HG02642 (cell line): ENCODE measurements around the gene MRGPRG.
"Not testable (repeated sequence)": the region's sequence is repeated elsewhere in the genome, so short reads cannot be mapped to it uniquely, and the experiment has no call there.

Source experiments
- ATAC-seq: cut with Tn5 transposase; IDR thresholded peaks from one replicate; pipeline ENCODE4 v1.9.1; 2021; ENCODE audit warnings: mild to moderate bottlenecking; ENCODE audit not compliant: unreplicated experiment, poor library complexity

The MRGPRG gene

GRCh38 chr11:3218483-3219280 is at the start of gene MRGPRG:
TSS of gene MRGPRG (minus strand) at chr11:3218813. CDS start at chr11:3218813, 0 bp downstream.
- no peak for ATAC-seq

DNA sequence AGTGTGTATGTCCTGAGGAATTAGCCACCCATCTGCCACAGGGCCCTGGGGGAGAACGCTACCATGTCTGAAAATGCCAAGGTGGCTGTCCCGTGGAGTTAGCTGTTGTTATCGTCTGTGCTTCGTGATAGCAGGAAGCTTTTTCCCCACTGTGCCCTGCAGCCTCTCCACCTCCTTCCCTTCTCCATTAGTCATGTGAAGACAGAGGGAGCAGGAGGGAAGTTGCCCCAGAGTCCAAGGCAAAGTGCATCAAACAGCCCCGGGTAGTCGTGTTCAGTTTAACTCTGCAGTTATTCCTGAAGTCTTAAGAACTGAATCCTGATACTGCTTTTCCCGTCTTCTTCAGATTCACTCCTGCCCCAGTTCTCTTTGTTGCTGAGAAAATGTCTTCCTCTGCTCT is 43.9 kb upstream of the MRGPRG start:
- ATAC-seq: not testable (repeated sequence)

- not testable (repeated sequence) for ATAC-seq
Observed at GRCh38 chr11:3261831-3262230, 43.2 kb upstream of the MRGPRG start.

DNA sequence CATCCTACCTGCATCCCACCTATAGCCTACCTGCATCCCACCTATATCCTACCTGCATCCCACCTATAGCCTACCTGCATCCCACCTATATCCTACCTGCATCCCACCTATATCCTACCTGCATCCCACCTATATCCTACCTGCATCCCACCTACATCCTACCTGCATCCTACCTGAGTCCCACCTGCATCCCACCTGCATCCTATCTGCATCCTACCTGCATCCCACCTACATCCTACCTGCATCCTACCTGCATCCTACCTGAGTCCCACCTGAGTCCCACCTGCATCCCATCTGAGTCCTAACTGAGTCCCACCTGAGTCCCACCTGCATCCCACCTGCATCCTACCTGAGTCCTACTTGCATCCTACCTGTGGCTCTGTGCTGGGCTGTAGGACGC is 38.9 kb upstream of the MRGPRG start:
- ATAC-seq: not testable (repeated sequence)

- not testable (repeated sequence) for ATAC-seq
Observed at GRCh38 chr11:3255241-3255640, 36.6 kb upstream of the MRGPRG start.

DNA sequence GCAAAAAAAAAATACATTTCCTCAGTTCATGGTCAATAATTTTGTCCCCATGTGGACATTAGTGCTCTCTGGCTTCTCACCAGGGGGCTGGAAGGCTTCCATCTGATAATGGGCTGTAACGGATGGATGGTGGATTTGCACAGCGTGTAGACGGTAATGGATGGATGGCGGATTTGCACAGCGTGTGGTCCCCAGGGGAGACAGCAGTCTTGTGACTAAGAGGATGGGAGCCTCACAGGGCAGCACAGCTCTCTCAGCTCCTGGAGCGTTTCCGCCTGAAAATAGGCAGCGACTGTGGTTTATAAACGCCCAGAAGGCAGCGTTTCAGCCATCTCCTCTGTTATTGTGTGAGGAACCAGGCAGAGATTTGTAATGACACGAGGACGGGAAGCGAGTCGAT is 36.2 kb upstream of the MRGPRG start:
- not testable (repeated sequence) for ATAC-seq

GRCh38 chr11:3245071-3245470 is 26.5 kb upstream of the MRGPRG start:
- no peak for ATAC-seq

- ATAC-seq: no peak
Observed at GRCh38 chr11:3243880-3244279, 25.3 kb upstream of the MRGPRG start.

GRCh38 chr11:3237119-3237518 is 18.5 kb upstream of the MRGPRG start:
- ATAC-seq: no peak

- no peak for ATAC-seq
Observed at GRCh38 chr11:3234846-3235245, 16.2 kb upstream of the MRGPRG start.

GRCh38 chr11:3232956-3233355 is 14.3 kb upstream of the MRGPRG start:
- ATAC-seq: no peak

GRCh38 chr11:3231851-3232744 is 13.5 kb upstream of the MRGPRG start, which contains the start of gene MRGPRE:
TSS of gene MRGPRE (minus strand) at chr11:3232417. CDS start at chr11:3228799, 3,618 bp downstream.
- no peak for ATAC-seq

GRCh38 chr11:3231550-3231850 is 12.9 kb upstream of the MRGPRG start:
- no peak for ATAC-seq

DNA sequence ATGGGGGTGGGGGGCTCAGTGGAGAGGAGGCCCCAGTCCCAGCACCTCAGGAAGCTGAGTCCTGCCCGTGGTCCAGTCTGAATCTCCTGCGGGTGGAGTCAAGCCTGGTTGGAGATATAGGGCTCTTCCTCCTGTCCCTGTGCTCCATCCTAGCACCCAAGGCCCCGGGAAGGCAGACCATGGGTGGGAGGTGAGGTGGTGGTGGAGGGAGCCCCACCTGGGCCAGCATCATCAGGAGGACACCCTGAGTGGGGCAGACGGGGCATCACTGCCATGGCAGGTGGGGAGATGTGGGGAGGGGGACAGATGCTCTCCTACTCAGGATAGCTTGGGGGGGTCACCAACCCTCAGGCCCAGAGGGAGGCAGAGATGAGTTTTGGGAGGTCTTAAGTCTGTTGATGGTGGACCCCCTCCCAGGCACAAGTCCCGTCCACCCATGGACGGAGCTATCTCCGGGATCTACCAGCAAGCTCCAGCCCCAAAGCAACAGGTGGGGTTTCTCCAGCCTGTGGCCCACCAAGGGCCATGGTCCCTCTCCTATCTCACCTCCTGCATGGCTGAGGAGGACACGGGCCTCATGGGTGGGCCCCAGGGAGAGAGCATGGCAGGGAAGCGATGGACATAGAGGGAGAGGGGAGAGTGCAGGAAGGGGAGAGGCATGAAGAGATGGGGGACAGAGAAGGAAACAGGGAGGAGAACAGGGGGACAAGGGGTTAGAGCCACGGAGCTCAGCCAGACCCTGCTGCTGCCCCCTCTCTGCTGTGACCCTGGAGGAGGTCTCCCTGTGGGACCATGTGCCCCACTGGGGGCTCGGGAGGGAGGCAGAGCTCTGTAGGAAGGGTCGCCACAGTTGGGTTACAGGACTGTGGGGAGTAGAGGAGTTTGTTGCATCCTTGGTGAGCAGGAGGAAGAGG is 12.3 kb upstream of the MRGPRG start:
- ATAC-seq: no peak

- ATAC-seq: no peak
Observed at GRCh38 chr11:3229673-3230630, 11.3 kb upstream of the MRGPRG start.

DNA sequence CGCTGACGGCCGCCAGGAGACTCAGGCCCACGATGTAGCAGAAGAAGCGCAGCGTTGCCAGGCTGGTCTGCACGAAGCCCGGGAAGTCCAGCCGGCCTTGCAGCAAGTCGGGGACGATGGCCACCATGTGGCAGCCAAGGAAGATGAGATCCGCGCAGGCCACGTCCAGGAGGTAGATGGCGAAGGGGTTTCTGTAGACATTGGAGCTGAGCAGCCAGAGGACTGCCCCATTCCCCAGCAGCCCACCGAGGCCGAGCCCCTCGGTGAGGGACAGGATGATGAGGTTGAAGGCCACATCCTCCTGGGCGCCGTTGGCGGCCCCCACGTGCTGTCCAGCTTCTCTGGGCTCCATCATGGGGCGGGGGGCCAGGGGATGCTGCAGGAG is 9.8 kb upstream of the MRGPRG start:
- ATAC-seq: no peak

DNA sequence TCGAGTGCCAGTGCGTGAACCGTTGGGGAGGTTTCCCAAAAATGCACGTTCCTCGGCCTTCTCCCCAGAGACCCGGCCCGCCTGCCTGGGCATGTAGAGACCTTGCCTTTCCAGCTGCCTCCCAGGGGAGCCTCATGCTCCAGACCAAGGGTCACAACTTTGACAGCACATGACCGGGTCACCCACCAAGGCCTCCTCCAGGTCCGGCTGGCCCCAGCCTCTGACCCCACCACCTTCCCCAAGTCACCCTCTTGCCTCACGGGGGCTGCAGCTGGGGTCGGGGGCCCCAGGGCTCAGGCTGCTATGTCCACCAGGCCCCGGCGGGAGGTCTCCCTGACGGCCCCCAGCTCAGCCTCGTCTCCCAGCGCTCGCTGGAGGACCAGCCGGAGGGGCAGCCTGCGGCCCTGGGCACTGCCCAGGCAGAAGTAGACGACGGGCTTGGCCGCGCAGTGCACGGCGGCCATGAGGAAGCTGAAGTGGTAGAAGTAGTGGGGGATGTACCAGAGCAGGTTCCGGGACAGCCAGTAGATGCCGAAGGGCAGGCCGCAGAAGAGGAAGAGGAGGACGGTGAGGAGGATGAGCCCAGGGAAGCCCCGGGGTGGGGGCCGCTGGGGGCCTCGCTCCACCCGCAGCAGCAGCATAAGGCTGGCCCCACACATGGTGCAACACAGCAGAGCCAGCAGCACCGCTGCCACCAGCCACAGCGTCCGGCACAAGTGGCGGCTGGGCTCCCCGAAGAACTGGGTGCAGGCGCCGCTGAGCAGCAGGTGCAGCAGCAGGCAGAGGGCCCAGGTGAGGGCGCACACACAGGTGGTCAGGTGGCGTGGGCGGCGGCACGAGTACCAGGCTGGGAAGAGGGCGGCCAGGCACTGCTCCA is 9.2 kb upstream of the MRGPRG start:
- no peak for ATAC-seq

- no peak for ATAC-seq
Observed at GRCh38 chr11:3226846-3227567, 8.4 kb upstream of the MRGPRG start.
